GM19455 (cell line): ENCODE results near the gene TFEB.

ENCODE experiments used
- ATAC-seq: cut with Tn5 transposase; IDR thresholded peaks from one replicate; pipeline ENCODE4 v1.9.1; 2021; ENCODE audit not compliant: unreplicated experiment

TFEB gene

DNA sequence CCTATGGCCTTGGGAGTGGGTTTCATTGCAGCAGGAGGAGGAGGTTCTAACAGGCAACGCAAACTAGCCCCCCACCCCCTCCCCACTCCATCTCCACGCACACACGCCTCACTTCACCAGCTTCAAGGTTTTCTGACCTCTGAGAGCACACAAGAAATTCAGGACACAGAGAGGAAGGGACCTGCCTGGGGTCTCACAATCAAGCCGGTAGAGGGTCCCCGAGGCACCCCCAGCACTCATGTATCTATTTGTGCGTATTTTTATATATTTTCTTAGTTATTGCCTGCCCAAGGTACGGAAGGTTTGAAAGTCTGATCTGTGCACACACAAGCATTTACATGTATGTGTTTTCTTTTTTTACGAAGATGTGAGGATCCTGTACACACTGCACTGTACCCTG is 80.2 kb downstream of the TFEB start:
- no peak for ATAC-seq

- no peak for ATAC-seq
Observed at GRCh38 chr6:41654698-41655151, 80.7 kb downstream of the TFEB start.

DNA sequence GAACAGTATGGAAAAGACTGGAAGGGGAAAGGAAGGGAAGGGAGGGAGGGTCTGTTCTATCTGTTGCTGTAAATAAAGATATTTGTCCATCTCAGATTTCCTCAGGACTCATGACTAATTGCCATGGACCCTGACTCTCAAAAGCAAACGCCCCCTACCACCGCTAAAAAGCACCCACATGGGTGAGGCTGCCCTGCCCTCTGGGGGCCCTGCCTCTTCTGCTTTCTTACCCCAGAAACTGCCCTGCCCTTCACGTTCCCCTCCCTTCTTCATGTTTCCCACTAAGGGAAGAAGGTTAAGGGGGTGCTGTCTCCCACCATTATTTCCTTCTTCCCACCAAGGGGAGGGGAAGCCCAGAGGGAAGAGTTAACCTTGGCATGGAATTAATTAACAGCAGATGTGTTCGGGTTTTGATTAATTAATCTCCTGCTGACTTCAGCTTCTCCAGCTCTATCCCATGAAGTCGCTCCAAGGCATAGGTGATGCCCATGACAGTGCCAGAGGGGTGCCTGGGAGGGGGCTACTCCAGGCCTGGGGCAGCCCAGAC is 81.2 kb downstream of the TFEB start:
- no peak for ATAC-seq

- no peak for ATAC-seq
Observed at GRCh38 chr6:41653691-41654090, 81.7 kb downstream of the TFEB start.

DNA sequence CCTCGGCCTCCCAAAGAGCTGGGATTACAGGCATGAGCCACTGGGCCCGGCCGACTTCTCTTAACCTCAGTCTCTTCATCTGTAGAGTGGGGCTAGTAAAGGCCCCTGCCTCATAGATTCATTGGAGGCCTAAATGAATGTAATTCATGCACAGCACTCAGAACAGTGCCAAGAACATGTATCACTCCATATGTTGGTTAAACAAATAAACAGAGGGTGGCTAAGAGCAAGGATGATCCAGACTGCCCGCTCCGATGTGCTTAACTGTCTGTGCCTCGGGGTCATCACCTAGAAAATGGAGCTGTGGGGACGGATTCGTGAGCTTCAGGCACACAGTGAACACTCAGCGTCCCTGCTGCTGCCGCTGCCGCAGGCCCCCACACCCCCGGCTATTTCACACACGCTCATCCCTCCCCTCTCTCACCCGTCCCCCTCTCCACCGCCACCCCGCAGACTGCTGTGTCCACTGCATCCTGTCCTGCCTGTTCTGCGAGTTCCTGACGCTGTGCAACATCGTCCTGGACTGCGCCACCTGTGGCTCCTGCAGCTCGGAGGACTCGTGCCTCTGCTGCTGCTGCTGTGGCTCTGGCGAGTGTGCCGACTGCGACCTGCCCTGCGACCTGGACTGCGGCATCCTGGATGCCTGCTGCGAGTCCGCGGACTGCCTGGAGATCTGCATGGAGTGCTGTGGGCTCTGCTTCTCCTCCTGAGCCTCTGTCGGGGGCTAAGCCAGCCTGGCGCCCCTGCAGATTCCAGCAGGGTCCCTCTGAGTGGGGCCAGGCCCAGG is 82.3 kb downstream of the TFEB start:
- ATAC-seq: no peak

DNA sequence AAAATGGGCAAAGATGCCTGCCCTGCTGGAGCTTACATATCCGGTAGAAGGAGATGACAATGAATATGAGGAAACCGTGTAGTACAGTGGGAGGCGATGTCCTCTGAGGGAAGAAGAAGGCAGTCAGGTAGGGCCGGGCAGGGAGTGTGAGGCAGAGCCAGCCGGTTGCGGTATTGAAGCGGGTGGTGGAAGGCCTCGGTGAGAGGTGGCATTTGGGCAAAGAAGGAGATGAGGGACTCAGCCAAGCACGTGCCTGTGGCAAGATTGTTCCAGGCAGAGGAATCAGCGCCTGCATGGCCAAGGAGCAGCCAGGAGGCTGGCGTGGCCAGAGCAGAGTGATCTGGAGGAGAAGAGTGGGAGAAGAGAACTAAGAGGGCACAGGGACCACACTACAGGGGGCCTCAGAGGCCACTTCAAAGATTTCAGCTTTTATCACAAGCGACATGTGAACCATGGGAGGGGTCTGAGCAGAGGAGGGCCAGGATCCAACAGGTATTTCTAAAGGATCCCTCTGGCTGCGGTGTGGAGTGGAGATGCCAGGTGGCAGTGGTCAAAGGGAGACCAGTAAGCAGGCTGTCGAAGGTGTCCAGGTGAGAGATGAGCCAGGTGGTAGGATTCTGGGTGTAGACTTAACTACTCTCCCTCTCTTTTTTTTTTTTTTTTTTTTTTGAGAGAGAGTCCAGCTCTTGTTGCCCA is 83.3 kb downstream of the TFEB start:
- ATAC-seq: no peak

DNA sequence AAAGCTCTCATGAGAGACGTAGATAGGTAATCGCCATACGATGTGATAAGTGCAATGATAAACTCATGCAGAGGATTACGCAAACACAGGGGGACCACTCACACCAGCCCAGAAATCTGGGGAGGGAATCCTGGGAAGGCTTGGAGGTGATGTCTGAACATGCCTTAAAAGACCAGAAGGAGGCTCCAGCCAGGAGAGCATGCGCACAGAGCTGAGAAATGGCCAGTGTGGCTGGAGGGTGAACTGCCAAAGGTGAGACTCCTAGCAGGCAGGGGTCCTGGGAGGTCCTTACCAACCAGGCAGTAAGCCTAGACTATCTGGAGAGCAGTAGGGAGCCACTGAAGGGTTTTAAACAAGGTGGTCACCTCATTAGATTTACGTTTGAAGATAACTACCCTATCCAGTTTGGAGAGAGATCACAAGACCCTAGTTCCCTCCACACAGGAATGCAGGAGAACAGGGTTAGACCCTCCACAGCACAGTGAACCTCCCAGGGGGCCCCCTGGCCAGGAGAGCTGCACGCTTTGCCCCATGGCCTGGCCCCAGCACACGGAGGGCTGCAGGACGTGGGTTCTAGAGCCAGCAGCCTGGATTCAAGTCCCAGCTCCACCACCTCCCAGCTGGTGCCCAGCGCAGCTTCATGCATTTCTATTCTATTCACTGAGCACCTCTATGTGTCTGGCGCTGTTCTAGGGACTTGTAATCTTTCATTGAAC is 84.0 kb downstream of the TFEB start:
- ATAC-seq: no peak

GRCh38 chr6:41650120-41650519 is 85.3 kb downstream of the TFEB start:
- ATAC-seq: no peak

GRCh38 chr6:41649596-41649995 is 85.8 kb downstream of the TFEB start:
- ATAC-seq: no peak

GRCh38 chr6:41648921-41649320 is 86.5 kb downstream of the TFEB start:
- no peak for ATAC-seq

- no peak for ATAC-seq
Observed at GRCh38 chr6:41648070-41648585, 87.3 kb downstream of the TFEB start.

DNA sequence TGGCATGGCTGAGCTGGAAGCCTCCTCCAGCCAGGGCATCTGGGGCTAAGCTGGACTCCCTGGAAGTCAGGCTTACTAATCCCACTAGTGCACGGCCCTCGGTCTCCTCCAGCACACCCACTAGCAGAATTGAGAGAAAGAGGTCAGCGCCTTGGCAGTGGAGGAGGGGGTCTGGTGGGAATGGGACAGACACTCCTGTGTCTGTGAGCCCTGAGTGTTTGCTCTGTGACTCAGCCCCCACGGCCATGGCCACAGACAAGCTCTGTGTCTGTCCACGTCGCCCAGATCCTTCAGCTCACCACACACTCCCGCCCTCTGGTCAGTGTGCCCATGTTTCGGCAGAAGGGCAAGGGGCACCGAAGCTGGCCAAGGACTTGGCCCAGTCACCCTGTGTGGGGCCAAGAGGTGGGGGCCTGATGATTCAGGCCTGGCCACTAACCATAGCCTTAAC is 88.3 kb downstream of the TFEB start:
- ATAC-seq: no peak

DNA sequence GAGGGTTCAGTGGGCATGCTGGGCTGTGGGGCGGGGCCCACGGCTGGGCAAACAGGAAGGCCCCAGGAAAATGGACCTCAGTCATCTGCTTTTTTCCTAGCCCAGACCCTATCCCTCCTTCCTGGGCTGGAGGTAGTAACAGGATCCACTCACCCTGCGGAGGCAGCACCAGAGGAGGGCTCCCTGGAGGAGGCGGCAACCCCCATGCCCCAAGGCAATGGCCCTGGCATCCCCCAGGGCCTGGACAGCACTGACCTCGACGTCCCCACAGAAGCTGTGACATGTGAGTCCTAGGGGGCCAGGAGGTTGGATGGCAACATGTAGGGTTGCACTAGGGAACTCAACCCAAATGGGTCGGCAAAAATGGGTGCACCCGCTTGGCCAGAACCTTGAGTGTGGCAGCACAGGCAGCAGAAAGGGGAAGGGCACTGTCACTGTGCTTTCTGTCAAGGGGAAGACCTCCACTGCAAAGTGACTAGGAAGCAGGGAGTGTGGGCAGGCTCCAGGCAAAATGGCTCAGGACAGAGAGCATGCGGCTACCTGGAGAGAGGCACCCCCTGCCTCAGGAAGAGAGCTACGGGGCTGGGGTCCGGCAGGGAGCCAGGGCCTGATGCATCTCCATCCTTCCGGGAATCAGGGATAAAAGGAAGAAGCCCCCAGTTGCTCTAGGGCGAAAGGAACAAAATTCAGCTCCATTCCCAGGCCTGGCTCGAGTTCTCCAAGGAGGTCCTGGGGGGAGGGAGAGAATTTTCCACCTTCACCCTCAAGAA is 89.2 kb downstream of the TFEB start:
- ATAC-seq: no peak

DNA sequence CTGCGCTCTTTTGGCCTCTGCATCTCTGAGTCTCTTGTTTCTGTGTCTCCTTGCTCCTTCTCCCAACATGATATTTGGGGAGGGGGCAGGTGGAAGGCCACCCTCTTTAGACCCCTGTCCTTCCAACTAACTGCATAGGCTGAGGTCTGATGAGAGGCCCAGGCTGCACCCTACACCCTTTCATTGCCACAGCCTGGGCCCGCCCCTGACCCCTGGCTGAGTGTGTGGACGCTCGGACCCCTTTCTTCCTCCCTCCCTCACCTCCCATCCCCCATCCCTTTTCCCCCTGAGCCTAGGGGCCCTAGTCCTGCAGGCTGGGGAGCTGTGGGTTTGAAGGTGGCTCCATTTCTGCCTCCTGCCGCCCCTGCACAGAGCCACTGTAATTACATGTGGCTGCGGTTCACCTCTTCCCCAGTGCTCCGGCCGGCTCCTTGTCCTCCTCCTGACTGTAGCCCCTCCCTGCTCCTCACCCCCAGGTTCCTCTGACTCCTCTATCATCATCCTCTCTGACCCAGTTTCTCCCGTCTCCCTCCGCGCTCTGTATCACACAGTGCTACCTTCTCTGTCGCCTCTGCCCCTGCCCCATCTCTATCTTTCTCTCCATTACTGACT is 90.3 kb downstream of the TFEB start:
- ATAC-seq: no peak

DNA sequence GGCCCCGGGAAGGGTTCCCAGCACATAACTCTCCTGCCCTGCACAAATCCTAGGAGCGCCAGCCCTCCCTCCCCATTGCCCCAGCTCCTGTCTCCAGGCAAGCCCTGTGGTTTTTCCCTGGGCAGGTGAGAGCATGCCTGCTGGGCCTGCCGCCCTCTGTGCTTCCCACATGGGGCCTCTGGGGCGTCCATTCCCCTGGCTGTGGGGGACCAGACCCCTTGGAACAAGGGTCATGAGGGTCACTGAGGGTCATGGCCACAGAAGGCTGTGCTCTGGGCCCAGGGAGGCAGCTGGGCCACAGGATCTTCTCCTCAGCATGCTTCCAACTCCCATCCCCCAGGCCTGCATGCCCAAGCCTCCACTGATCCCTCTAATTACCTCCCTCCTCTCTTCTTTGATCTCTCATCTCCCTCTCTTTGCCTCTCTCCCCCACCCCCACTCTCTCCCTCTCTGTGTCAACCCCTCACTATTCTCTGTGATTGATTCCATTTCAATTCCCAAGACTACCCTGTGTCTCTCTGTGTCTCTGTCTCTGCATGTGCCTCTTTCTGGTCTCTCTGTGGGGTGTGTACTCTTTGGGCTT is 91.0 kb downstream of the TFEB start:
- ATAC-seq: no peak

DNA sequence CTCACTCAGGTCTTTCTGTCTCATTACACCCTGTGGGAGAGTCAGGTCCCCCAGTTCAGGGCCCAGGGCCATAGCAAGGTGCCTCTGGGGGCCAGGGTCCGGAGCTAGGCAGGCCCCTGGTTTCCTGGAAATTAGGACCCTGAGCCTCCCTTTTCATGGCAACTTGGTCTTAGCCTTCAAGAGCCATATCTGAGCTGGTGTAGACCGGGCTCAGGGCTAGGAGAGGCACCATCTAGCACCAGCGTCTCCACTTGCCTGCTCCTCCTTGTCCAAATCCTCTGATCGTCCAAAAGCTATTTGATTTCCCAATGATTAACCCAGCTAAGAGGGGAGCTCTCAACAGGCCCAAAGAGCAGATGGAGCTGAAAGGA is 91.5 kb downstream of the TFEB start:
- ATAC-seq: no peak

DNA sequence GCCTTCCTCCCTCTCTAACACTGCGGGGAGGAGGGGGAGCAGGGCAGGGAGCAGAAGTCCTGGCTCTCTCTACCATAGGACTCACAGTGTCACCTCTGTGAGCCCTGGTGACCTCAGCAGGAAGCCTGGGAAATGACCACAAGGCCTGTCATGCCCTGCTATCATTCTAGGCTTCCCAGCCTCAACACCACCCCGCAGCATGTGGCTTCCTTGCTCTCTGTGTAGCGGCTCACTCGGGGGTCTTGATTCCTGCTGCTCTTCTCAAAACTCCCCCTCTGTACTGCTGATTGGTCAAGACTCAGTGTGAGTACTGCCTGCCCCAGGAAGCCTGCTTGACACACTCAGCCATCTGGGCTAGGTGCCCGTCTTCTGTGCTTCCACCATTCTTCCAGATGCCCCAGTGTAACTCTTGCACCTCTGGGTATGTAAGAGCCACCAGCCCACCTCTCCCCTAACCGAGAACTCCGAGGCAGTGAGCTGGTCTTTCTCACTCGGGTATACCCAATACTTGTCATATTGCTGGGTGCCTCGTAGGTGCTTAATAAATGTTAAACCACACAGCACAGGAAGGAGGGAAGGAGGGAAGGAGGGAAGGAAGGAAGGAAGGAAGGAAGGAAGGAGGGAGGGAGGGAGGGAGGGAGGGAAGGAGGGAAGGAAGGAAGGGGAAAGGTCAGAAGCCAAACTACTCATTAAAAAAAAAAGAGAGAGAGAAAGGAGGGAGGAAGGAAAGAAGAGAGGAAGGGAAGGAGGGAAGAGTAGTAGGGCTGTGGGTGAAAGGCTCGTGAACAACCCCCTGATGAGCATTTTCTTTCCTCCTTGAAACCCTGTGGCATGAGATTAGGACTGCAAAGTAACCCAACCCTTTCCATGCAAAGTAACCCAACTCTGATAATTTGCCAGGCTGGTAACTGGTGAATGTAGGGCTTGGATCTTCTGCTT is 92.2 kb downstream of the TFEB start:
- no peak for ATAC-seq

DNA sequence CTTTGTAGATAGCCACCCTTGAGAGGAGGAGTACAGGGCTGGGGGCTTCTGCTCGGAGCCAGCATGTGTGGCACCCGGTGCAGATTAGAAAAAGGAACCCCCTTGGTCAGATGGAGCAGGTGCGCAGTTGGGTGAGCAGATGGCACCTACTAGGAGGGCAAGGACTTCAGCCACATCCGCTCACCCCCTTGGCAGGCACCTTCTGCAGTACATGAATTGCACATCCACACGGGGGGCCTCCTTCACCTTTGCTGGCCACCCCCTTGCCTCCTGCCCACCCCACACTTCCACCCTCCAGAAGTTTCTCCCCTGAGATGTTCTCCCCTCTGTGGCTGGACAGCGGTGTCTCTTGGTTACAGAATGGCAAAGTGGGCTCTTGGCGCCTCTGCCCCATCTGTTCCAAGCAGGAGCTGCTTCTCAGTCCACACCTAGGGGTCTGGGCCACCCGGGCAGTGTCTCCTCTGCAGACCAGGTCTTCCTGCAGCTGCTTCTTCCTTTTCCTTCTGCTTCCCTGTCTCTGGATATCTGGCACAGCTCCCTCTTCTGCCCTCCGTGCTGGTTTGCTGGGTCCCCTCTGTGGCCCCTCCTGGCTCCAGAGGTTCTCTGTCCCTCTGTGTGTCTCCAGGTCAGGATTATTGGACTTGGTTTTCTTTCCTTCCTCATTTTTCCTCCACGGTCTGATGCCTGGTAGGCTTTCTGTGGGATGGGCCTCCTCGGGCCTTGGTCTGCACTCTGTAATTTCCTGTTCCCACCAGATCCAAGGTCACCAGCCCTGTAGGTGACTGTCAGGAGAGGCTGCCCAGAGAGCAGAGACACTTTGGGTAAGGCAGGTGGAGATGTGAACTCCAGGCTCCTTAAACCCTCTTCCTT is 93.1 kb downstream of the TFEB start:
- ATAC-seq: no peak
